Stimulated activated CD8-positive, alpha-beta memory T cell treated with anti-CD3 and anti-CD28 coated beads, Interleukin-12 subunit alpha, Interleukin-12 subunit beta, amount 100 ng/mL, for 1 hour (primary cell): ENCODE results near the gene COX14.

Experiments
- DNase-seq: peaks from one replicate; pipeline ENCODE4 v3.0.0-alpha.2; 2020; ENCODE audit warnings: low read depth

COX14 gene

GRCh38 chr12:50084775-50085614 is 27.0 kb upstream of the COX14 start, which contains the start of gene SMARCD1:
Gene SMARCD1, plus strand, starts transcription at chr12:50085342. Its CDS starts 28 bp downstream, at chr12:50085370.
- peak; percentile 75 for DNase-seq

GRCh38 chr12:50085615-50086072 is 26.4 kb upstream of the COX14 start:
- DNase-seq, result no peak

GRCh38 chr12:50086148-50086547 is 25.9 kb upstream of the COX14 start:
- DNase-seq, result no peak

- no peak for DNase-seq
These were observed 24.9 kb upstream of the COX14 start for GRCh38 chr12:50087151-50087550.

- DNase-seq, result no peak
These were observed 24.0 kb upstream of the COX14 start for GRCh38 chr12:50087995-50088394.

GRCh38 chr12:50088577-50089335 is 23.3 kb upstream of the COX14 start:
- DNase-seq, result peak; percentile 39

GRCh38 chr12:50089730-50090129 is 22.3 kb upstream of the COX14 start:
- DNase-seq, result no peak

- no peak for DNase-seq
These were observed 21.6 kb upstream of the COX14 start for GRCh38 chr12:50090391-50090790.

- DNase-seq, result no peak
These were observed 14.1 kb upstream of the COX14 start for GRCh38 chr12:50097952-50098351.

GRCh38 chr12:50099302-50100008 is 12.6 kb upstream of the COX14 start:
- no peak for DNase-seq

- no peak for DNase-seq
These were observed 11.5 kb upstream of the COX14 start for GRCh38 chr12:50100561-50100960.

GRCh38 chr12:50101663-50102062 is 10.4 kb upstream of the COX14 start:
- DNase-seq, result no peak

GRCh38 chr12:50102131-50102531 is 9.9 kb upstream of the COX14 start:
- DNase-seq, result no peak

GRCh38 chr12:50102646-50103309 is 9.3 kb upstream of the COX14 start:
- DNase-seq, result no peak

GRCh38 chr12:50103351-50103750 is 8.7 kb upstream of the COX14 start:
- no peak for DNase-seq

- no peak for DNase-seq
These were observed 8.2 kb upstream of the COX14 start, which contains the start of gene GPD1 for GRCh38 chr12:50103767-50104321. Gene GPD1, plus strand, starts transcription at chr12:50104008. Its CDS starts 43 bp downstream, at chr12:50104051.

GRCh38 chr12:50104417-50105366 is 7.3 kb upstream of the COX14 start:
- no peak for DNase-seq

GRCh38 chr12:50105913-50106450 is 6.1 kb upstream of the COX14 start:
- no peak for DNase-seq

- DNase-seq, result no peak
These were observed 5.1 kb upstream of the COX14 start for GRCh38 chr12:50106907-50107306.
